ENCODE results near the gene SNX25. TPM values are rescaled to one million over a fixed set of nuclear protein-coding genes. Genes with fewer than 3 reads are reported as not detected.
A peak's percentile ranks its signal among the peaks of the same experiment; 100 is the strongest.

SNX25 gene
- total and polyA plus RNA-seq, 2 donors (not counting 1 experiment from before 2014, with no cell fraction given): 12.0 to 77.6 TPM

- H4K20me1 ChIP-seq (ENCODE audit: control insufficient read depth, insufficient read depth, low read length, poor library complexity, severe bottlenecking): peaks cover 4% of the 10 kb centered on the region
- peaks cover 56 to 66% of the 10 kb centered on the region in 2 donors for H3K4me1 ChIP-seq (ENCODE audit: control insufficient read depth in 2 of 2, insufficient read depth in 2 of 2, low read length in 2 of 2)
- no peaks in the 10 kb centered on the region for H3K36me3 ChIP-seq (replicated peaks in 1 of 2; ENCODE audit: control extremely low read depth in 1 of 2, control insufficient read depth in 1 of 2, extremely low read depth in 1 of 2, insufficient read depth in 2 of 2, low read length in 1 of 2)
- ATAC-seq (ENCODE audit: low read depth): peak; percentile 7
- peak overlapping the region; percentile 59 for H2AFZ ChIP-seq (ENCODE audit: insufficient read depth, low read depth, low read length, poor library complexity, severe bottlenecking)
- H3K9me3 Mint-ChIP-seq (ENCODE audit: insufficient read depth): no peaks in the 10 kb centered on the region
- intact Hi-C loops (cut with micrococcal nuclease): loop anchor here (1.0 to 5.0 kb wide), 6 partner anchors 37 to 982 kb away; partner anchors contain the start of genes CASP3, CYP4V2, PRIMPOL and UFSP2
- no peaks in the 10 kb centered on the region for H3K27me3 ChIP-seq (replicated peaks in 1 of 4; ENCODE audit: control extremely low read depth in 1 of 4, control insufficient read depth in 3 of 4, insufficient read depth in 4 of 4, low read length in 3 of 4)
- H3K79me2 ChIP-seq (ENCODE audit: control insufficient read depth, insufficient read depth, low read length): peaks cover 91% of the 10 kb centered on the region
- H3K27ac Mint-ChIP-seq: peak overlapping the region; percentile 97
- peak overlapping the region; percentile 70 to 87 (median 74) for H3K4me3 ChIP-seq (ENCODE audit: control extremely low read depth in 1 of 5, extremely low read depth in 1 of 5, insufficient read depth in 1 of 5, low read depth in 2 of 5, low read length in 4 of 5)
- peak overlapping the region; percentile 84 for H3K9ac ChIP-seq (ENCODE audit: low read length)
- POLR2A ChIA-PET: interaction anchor here (1.4 kb wide), 1 partner anchor 216 kb away, joined by 3 read pairs; the partner anchor contains the start of gene UFSP2
- TF ChIP-seq EZH2 (IDR thresholded peaks at IDR 0.05; ENCODE audit: borderline replicate concordance, insufficient read depth, low read depth, low read length, poor library complexity, severe bottlenecking) (no peak), CTCF (IDR thresholded peaks at IDR 0.05) (no peak)
- H3K4me3 Mint-ChIP-seq: peak overlapping the region; percentile 99
- H3K27ac ChIP-seq (ENCODE audit: low read length in 2 of 2): peak overlapping the region; percentile 60 to 73
- CTCF ChIA-PET: interaction anchor here (0.7 to 1.3 kb wide), 3 partner anchors 16 to 215 kb away, joined by 3 read pairs; partner anchors contain the start of gene UFSP2
- H3K4me2 ChIP-seq (replicated peaks; ENCODE audit: low read depth, low read length, poor library complexity, severe bottlenecking): peak overlapping the region; percentile 82
- H3K9me3 ChIP-seq (ENCODE audit: control extremely low read depth in 1 of 3, control insufficient read depth in 2 of 3, insufficient read depth in 1 of 3, low read length in 2 of 3): no peaks in the 10 kb centered on the region
- WGBS (ENCODE audit: insufficient coverage): under 1% methylated on average over 71 of the region's 84 CpGs
- peaks cover 62% of the 10 kb centered on the region for H3K4me1 Mint-ChIP-seq
- no peaks in the 10 kb centered on the region for H3K27me3 Mint-ChIP-seq
- peak; percentile 66 for DNase-seq
Observed at GRCh38 chr4:185210102-185210981, 944 bp downstream of the SNX25 start.

All from B cell (primary cell).